DND-41 (cell line): ENCODE results near the gene COMP.

Source experiments
- ATAC-seq: fragments of 200-7000 bp; cut with Tn5 transposase; 3 replicates; pipeline ENCODE4 v1.9.1; 2021; ENCODE audit warnings: low read depth; ENCODE audit not compliant: insufficient read depth
- DNase-seq: peaks from one replicate; pipeline ENCODE4 v3.0.0-alpha.2; 2020
- H2AFZ ChIP-seq: 2 replicates; pipeline ENCODE4 v1.6.0; 2012; ENCODE audit warnings: low read depth, low read length
- H3K27ac ChIP-seq: 2 replicates; pipeline ENCODE4 v1.5.1; 2012; ENCODE audit warnings: low read length, inconsistent platforms
- H3K27me3 ChIP-seq: fragments of 200-600 bp; sonication (generic); 2 replicates; pipeline ENCODE4 v1.6.0; 2012; ENCODE audit warnings: low read length, mild to moderate bottlenecking, inconsistent platforms; ENCODE audit not compliant: insufficient read depth, poor library complexity
- H3K36me3 ChIP-seq: 2 replicates; pipeline ENCODE4 v1.5.1; 2012; ENCODE audit warnings: low read length, inconsistent platforms; ENCODE audit not compliant: insufficient read depth
- H3K4me1 ChIP-seq: 2 replicates; pipeline ENCODE4 v1.5.1; 2012; ENCODE audit warnings: mild to moderate bottlenecking, low read length; ENCODE audit not compliant: insufficient read depth
- H3K4me2 ChIP-seq: 2 replicates; pipeline ENCODE4 v1.6.0; 2012; ENCODE audit warnings: mild to moderate bottlenecking, moderate library complexity, low read length, inconsistent platforms; ENCODE audit not compliant: insufficient read depth
- H3K4me3 ChIP-seq, 2 experiments: fragments of 200-600 bp in 1 of 2; shearing (Covaris generic) in 1 of 2; 2 replicates each; pipeline ENCODE4 v1.5.1; 2012 to 2016; ENCODE audit warnings: inconsistent platforms in 2 of 2, low read length in 2 of 2, mild to moderate bottlenecking in 2 of 2, low read depth in 1 of 2, moderate library complexity in 1 of 2
- H3K79me2 ChIP-seq: 2 replicates; pipeline ENCODE4 v1.6.0; 2012; ENCODE audit warnings: low read length, inconsistent platforms; ENCODE audit not compliant: insufficient read depth
- H3K9ac ChIP-seq: 2 replicates; pipeline ENCODE4 v1.6.0; 2012; ENCODE audit warnings: low read depth, mild to moderate bottlenecking, inconsistent platforms, low read length, moderate library complexity
- H3K9me3 ChIP-seq: 2 replicates; pipeline ENCODE4 v1.5.1; 2012; ENCODE audit warnings: low read length, moderate library complexity, mild to moderate bottlenecking, inconsistent platforms; ENCODE audit not compliant: insufficient read depth, severe bottlenecking
- H4K20me1 ChIP-seq: 2 replicates; pipeline ENCODE4 v1.6.0; 2012; ENCODE audit warnings: low read length; ENCODE audit not compliant: insufficient read depth
- CTCF ChIP-seq: IDR thresholded peaks from 2 replicates; pipeline ENCODE4 v1.5.1; 2012; ENCODE audit warnings: borderline replicate concordance, low read length, moderate library complexity, mild to moderate bottlenecking; ENCODE audit not compliant: poor library complexity, severe bottlenecking; ENCODE audit errors: extremely low read depth
- EZH2 ChIP-seq: IDR thresholded peaks from 3 replicates; pipeline ENCODE4 v1.6.1; 2012; ENCODE audit warnings: borderline replicate concordance, low read depth, mild to moderate bottlenecking, moderate library complexity, low read length, inconsistent platforms; ENCODE audit not compliant: severe bottlenecking

COMP gene

GRCh38 chr19:18777301-18778075, 13.6 kb downstream of the COMP start:
- no peak overlapping the region for H3K4me3 ChIP-seq
- no peaks in the 10 kb centered on the region for H3K9me3 ChIP-seq
- no peak overlapping the region for H3K27ac ChIP-seq
- 0 out of 2 replicates have a peak, but pooled peaks cover 3% of the 10 kb centered on the region for H4K20me1 ChIP-seq
- H3K4me2 ChIP-seq, result no peak overlapping the region
- H3K4me1 ChIP-seq, result no peaks in the 10 kb centered on the region
- H2AFZ ChIP-seq, result no peak overlapping the region
- H3K27me3 ChIP-seq, result no peaks in the 10 kb centered on the region
- TF ChIP-seq EZH2 (no peak), CTCF (no peak)
- H3K36me3 ChIP-seq, result no peaks in the 10 kb centered on the region
- no peak overlapping the region for H3K9ac ChIP-seq
- ATAC-seq (no peak), DNase-seq (no peak)
- H3K79me2 ChIP-seq, result no peaks in the 10 kb centered on the region

GRCh38 chr19:18776736-18777135, 14.4 kb downstream of the COMP start:
- H3K4me3 ChIP-seq, result no peak overlapping the region
- H3K27me3 ChIP-seq, result no peaks in the 10 kb centered on the region
- H3K4me2 ChIP-seq, result no peak overlapping the region
- no peaks in the 10 kb centered on the region for H3K4me1 ChIP-seq
- H3K79me2 ChIP-seq, result no peaks in the 10 kb centered on the region
- no peak for DNase-seq
- no peak overlapping the region for H3K9ac ChIP-seq
- H3K9me3 ChIP-seq, result no peaks in the 10 kb centered on the region
- no peak overlapping the region for H3K27ac ChIP-seq
- ATAC-seq, result no peak
- TF ChIP-seq CTCF (no peak), EZH2 (no peak)
- no peak overlapping the region for H2AFZ ChIP-seq
- H4K20me1 ChIP-seq, result 0 out of 2 replicates have a peak, but pooled peaks cover 3% of the 10 kb centered on the region
- no peaks in the 10 kb centered on the region for H3K36me3 ChIP-seq

GRCh38 chr19:18776288-18776594, 14.9 kb downstream of the COMP start:
- no peak for ATAC-seq
- TF ChIP-seq CTCF (no peak), EZH2 (no peak)
- Histone ChIP-seq H3K36me3 (no peaks in the 10 kb centered on the region), H3K4me2 (no peak overlapping the region), H4K20me1 (0 out of 2 replicates have a peak, but pooled peaks cover 3% of the 10 kb centered on the region), H3K9ac (no peak overlapping the region), H3K27me3 (no peaks in the 10 kb centered on the region), H3K4me1 (no peaks in the 10 kb centered on the region), H3K4me3 (no peak overlapping the region), H2AFZ (no peak overlapping the region), H3K9me3 (no peaks in the 10 kb centered on the region), H3K79me2 (no peaks in the 10 kb centered on the region), H3K27ac (no peak overlapping the region)
- no peak for DNase-seq
